OCI-LY7 (cell line): ENCODE measurements around the gene KRTAP9-9. TPM values are rescaled to one million over a fixed set of nuclear protein-coding genes. Genes with fewer than 3 reads are reported as not detected.

ENCODE experiments used
- BruUV-seq: library from RNA; stranded (reverse); fragments of 400-500 nt; replicated peaks from 2 replicates; lab custom pipeline; 2021; lab: Mats Ljungman, UMichigan
- CTCF ChIA-PET: fragments of 300-600 bp; sonication (Branson Sonifier 250); formaldehyde crosslinking; loops from one replicate; lab custom pipeline; 2022; ENCODE audit warnings: antibody characterized with exemption; ENCODE audit not compliant: unreplicated experiment; lab: Charles Lee
- POLR2A ChIA-PET: fragments of 300-600 bp; sonication (Branson Sonifier 250); formaldehyde crosslinking; loops from one replicate; lab custom pipeline; 2022; ENCODE audit warnings: antibody characterized with exemption; lab: Charles Lee
- DNase-seq: peaks from one replicate; pipeline ENCODE4 v3.0.0-alpha.2; 2015; ENCODE audit warnings: low spot score
- H2AFZ ChIP-seq: fragments of 200-600 bp; sonication (generic), shearing (Covaris generic); 2 replicates; pipeline ENCODE4 v1.6.1; 2014; ENCODE audit warnings: mild to moderate bottlenecking, antibody characterized with exemption, low read length, moderate library complexity
- H3K27ac ChIP-seq: fragments of 200-600 bp; sonication (generic); 2 replicates; pipeline ENCODE4 v1.5.1; 2014; ENCODE audit warnings: mixed run types, low read depth, mild to moderate bottlenecking, moderate library complexity, low read length, inconsistent platforms; ENCODE audit not compliant: poor library complexity, severe bottlenecking
- H3K36me3 ChIP-seq: fragments of 200-600 bp; sonication (generic); 2 replicates; pipeline ENCODE4 v1.6.1; 2014; ENCODE audit warnings: mild to moderate bottlenecking, antibody characterized with exemption, low read length, moderate library complexity, mixed read lengths; ENCODE audit not compliant: insufficient read depth
- H3K4me1 ChIP-seq: fragments of 200-600 bp; sonication (generic); 2 replicates; pipeline ENCODE4 v1.5.1; 2014; ENCODE audit warnings: mild to moderate bottlenecking, low read length; ENCODE audit not compliant: insufficient read depth, poor library complexity, severe bottlenecking
- H3K4me2 ChIP-seq: fragments of 200-600 bp; sonication (generic); 2 replicates; pipeline ENCODE4 v1.6.1; 2014; ENCODE audit warnings: mild to moderate bottlenecking, low read length
- H3K4me3 ChIP-seq: fragments of 200-600 bp; sonication (generic); 2 replicates; pipeline ENCODE4 v1.5.1; 2014; ENCODE audit warnings: mild to moderate bottlenecking, low read depth, low read length; ENCODE audit not compliant: poor library complexity, severe bottlenecking
- H3K79me2 ChIP-seq: fragments of 200-600 bp; sonication (generic); 2 replicates; pipeline ENCODE4 v1.6.1; 2016; ENCODE audit warnings: low read depth, mild to moderate bottlenecking, low read length, moderate library complexity, mixed read lengths; ENCODE audit not compliant: insufficient read depth
- H3K9me2 ChIP-seq: fragments of 200-600 bp; sonication (generic); 2 replicates; pipeline ENCODE4 v1.6.1; 2016; ENCODE audit warnings: mild to moderate bottlenecking, low read length, mixed read lengths; ENCODE audit not compliant: insufficient read depth
- H3K9me3 ChIP-seq: fragments of 200-600 bp; sonication (generic); 2 replicates; pipeline ENCODE4 v1.6.1; 2014; ENCODE audit warnings: mild to moderate bottlenecking, mixed run types, low read length, mixed read lengths
- H4K20me1 ChIP-seq: fragments of 200-600 bp; sonication (generic); 2 replicates; pipeline ENCODE4 v1.6.1; 2014; ENCODE audit warnings: mild to moderate bottlenecking, antibody characterized with exemption, low read length, moderate library complexity, mixed read lengths; ENCODE audit not compliant: insufficient read depth
- CTCF ChIP-seq: fragments of 200-600 bp; sonication (generic); conservative IDR thresholded peaks from 2 replicates; pipeline ENCODE4 v1.5.1; 2014; ENCODE audit warnings: mild to moderate bottlenecking, antibody characterized with exemption, low read length, moderate library complexity, mixed read lengths
- EZH2phosphoT487 ChIP-seq: fragments of 200-600 bp; sonication (generic); IDR thresholded peaks from 2 replicates; pipeline ENCODE4 v1.6.1; 2018; ENCODE audit warnings: low read depth, borderline replicate concordance, mild to moderate bottlenecking, mixed run types, antibody characterized with exemption, low read length, moderate library complexity, mixed read lengths
- intact Hi-C: fragments of 100-400 bp; cut with micrococcal nuclease; formaldehyde crosslinking; loops from one replicate; pipeline ENCODE4 v1.10.0; 2022; ENCODE audit not compliant: unreplicated experiment
- total RNA-seq, 2 experiments: library from RNA; depleted of rRNA in 1 of 2; stranded (reverse); fragments of >200 nt in 1 of 2; shearing (Covaris generic) in 1 of 2; gene quantifications; 2 replicates each; pipeline ENCODE4 v1.2.3, GENCODE V29; 2014 to 2022

Gene KRTAP9-9
- total RNA-seq, 2 experiments from 2014 or later = not detected

GRCh38 chr17:41298458-41299135 lies 43.4 kb downstream of the KRTAP9-9 start:
- Histone ChIP-seq H3K27ac (no peak overlapping the region), H3K79me2 (no peaks in the 10 kb centered on the region), H3K4me2 (no peak overlapping the region), H3K9me3 (no peaks in the 10 kb centered on the region), H3K9me2 (no peaks in the 10 kb centered on the region), H2AFZ (no peak overlapping the region), H3K4me3 (no peak overlapping the region), H3K4me1 (no peaks in the 10 kb centered on the region), H3K36me3 (no peaks in the 10 kb centered on the region), H4K20me1 (no peaks in the 10 kb centered on the region)
- no TSS peak for BruUV-seq
- no peak for DNase-seq
- POLR2A ChIA-PET = no interaction called here
- intact Hi-C loops = no loop called here
- CTCF ChIA-PET = no interaction called here
- no peak for TF ChIP-seq CTCF
- no peak for TF ChIP-seq EZH2phosphoT487

- H4K20me1 ChIP-seq = no peaks in the 10 kb centered on the region
- no peak for DNase-seq
- no peaks in the 10 kb centered on the region for H3K9me3 ChIP-seq
- intact Hi-C loops = no loop called here
- H2AFZ ChIP-seq = no peak overlapping the region
- no peak overlapping the region for H3K27ac ChIP-seq
- no peaks in the 10 kb centered on the region for H3K4me1 ChIP-seq
- ChIA-PET POLR2A (no interaction called here), CTCF (no interaction called here)
- H3K79me2 ChIP-seq = no peaks in the 10 kb centered on the region
- no peak for TF ChIP-seq CTCF
- no peak for TF ChIP-seq EZH2phosphoT487
- H3K4me2 ChIP-seq = no peak overlapping the region
- H3K36me3 ChIP-seq = no peaks in the 10 kb centered on the region
- H3K4me3 ChIP-seq = no peak overlapping the region
- no peaks in the 10 kb centered on the region for H3K9me2 ChIP-seq
- BruUV-seq = no TSS peak
These were observed 46.1 kb downstream of the KRTAP9-9 start for GRCh38 chr17:41301204-41301790.
